OCI-LY1 (cell line): ENCODE measurements around the gene FKBP8.

Experiments used
- H2AFZ ChIP-seq: fragments of 200-600 bp; sonication (generic), shearing (Covaris generic); 2 replicates; pipeline ENCODE4 v1.6.0; 2014; ENCODE audit warnings: antibody characterized with exemption, mild to moderate bottlenecking, low read length
- H3F3A ChIP-seq: fragments of 200-600 bp; sonication (generic), shearing (Covaris generic); 2 replicates; pipeline ENCODE4 v1.6.0; 2014; ENCODE audit warnings: mild to moderate bottlenecking, antibody characterized with exemption, low read length, moderate library complexity; ENCODE audit not compliant: insufficient read depth
- H3K27ac ChIP-seq: fragments of 200-600 bp; sonication (generic); 2 replicates; pipeline ENCODE4 v1.5.1; 2014; ENCODE audit warnings: low read length, mixed run types, mild to moderate bottlenecking, low read depth; ENCODE audit not compliant: poor library complexity, severe bottlenecking
- H3K27me3 ChIP-seq: fragments of 200-600 bp; sonication (generic); 2 replicates; pipeline ENCODE4 v1.6.0; 2014; ENCODE audit warnings: antibody characterized with exemption, mild to moderate bottlenecking, low read length, moderate library complexity; ENCODE audit not compliant: insufficient read depth
- H3K36me3 ChIP-seq: fragments of 200-600 bp; sonication (generic); 2 replicates; pipeline ENCODE4 v1.6.1; 2014; ENCODE audit warnings: mild to moderate bottlenecking, antibody characterized with exemption, low read length, moderate library complexity, mixed read lengths; ENCODE audit not compliant: insufficient read depth
- H3K4me1 ChIP-seq: fragments of 200-600 bp; sonication (generic); 2 replicates; pipeline ENCODE4 v1.5.1; 2014; ENCODE audit warnings: mild to moderate bottlenecking, low read length, moderate library complexity; ENCODE audit not compliant: insufficient read depth, severe bottlenecking
- H3K4me2 ChIP-seq: fragments of 200-600 bp; sonication (generic), shearing (Covaris generic); 2 replicates; pipeline ENCODE4 v1.6.1; 2014; ENCODE audit warnings: low read length
- H3K4me3 ChIP-seq: fragments of 200-600 bp; sonication (generic); 2 replicates; pipeline ENCODE4 v1.5.1; 2014; ENCODE audit warnings: low read length, low read depth, mild to moderate bottlenecking, mixed read lengths; ENCODE audit not compliant: poor library complexity, severe bottlenecking
- H3K79me2 ChIP-seq: fragments of 200-600 bp; shearing (Covaris generic); 2 replicates; pipeline ENCODE4 v1.6.1; 2016; ENCODE audit warnings: mixed run types, low read length, mixed read lengths; ENCODE audit not compliant: insufficient read depth
- H3K9ac ChIP-seq: fragments of 200-600 bp; sonication (generic), shearing (Covaris generic); 2 replicates; pipeline ENCODE4 v1.6.1; 2014; ENCODE audit warnings: mild to moderate bottlenecking, low read length, mixed read lengths
- H3K9me2 ChIP-seq: fragments of 200-600 bp; sonication (generic), shearing (Covaris generic); 2 replicates; pipeline ENCODE4 v1.6.1; 2014; ENCODE audit warnings: low read depth, mild to moderate bottlenecking, low read length, mixed read lengths
- H3K9me3 ChIP-seq: fragments of 200-600 bp; shearing (Covaris generic); 2 replicates; pipeline ENCODE4 v1.6.1; 2014; ENCODE audit warnings: low read length, mixed read lengths
- H4K20me1 ChIP-seq: fragments of 200-600 bp; sonication (generic), shearing (Covaris generic); 2 replicates; pipeline ENCODE4 v1.6.0; 2016; ENCODE audit warnings: mild to moderate bottlenecking, low read length; ENCODE audit not compliant: insufficient read depth
- EZH2 ChIP-seq: fragments of 200-600 bp; sonication (generic), shearing (Covaris generic); IDR thresholded peaks from 2 replicates; pipeline ENCODE4 v1.8.0; 2017; ENCODE audit warnings: borderline replicate concordance, mixed run types, mild to moderate bottlenecking, antibody characterized with exemption, low read length, moderate library complexity, mixed read lengths
- TF ChIP-seq, protein P1 (sequence below): fragments of 200-600 bp; sonication (generic), shearing (Covaris generic); IDR thresholded peaks from 2 replicates; pipeline ENCODE4 v1.5.1; 2017; ENCODE audit warnings: mild to moderate bottlenecking, antibody characterized with exemption, low read length, moderate library complexity, mixed read lengths

Gene FKBP8

DNA sequence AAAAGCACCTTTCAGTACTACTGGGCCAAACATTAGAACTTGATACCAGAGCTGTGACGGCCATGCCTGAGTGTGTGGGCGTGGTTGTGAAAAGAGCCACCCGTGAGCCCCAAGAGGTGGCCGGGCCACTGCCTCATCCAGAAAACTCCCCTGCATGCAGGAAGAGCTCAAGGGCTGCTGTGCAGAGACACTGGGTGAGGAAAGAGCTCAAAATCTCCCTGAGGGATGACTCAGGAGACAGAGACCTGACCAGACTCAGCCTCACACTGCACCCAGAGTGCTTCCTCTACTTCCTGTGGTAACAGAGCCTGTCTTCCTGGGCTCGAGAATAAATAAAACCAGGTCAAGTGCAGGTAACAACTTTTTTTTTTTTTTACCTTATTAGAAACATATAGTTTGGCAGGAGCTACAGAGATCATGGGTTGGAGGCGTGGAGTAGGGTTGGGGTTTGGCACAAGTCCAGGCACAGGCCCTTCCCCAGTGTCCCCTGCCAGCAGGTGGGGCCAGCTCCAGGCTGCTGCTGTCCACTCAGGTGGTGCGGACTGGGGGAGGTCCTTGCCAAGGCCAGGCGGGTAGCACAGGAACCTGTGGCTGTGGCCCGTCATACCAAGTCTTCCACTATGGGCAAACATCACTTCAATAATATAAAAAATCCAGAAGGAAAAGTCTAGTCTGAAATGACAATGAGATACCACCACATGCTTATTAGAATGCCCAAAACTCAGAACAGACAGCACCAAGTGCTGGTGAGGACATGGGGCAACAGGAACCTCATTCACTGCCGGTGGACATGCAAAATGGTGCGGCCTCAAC is 47.0 kb downstream of the FKBP8 start:
- H3F3A ChIP-seq: no peaks in the 10 kb centered on the region
- no peaks in the 10 kb centered on the region; the same call in 1 of the 2 replicates for H4K20me1 ChIP-seq
- peaks cover 11% of the 10 kb centered on the region for H3K4me1 ChIP-seq
- no peaks in the 10 kb centered on the region for H3K27me3 ChIP-seq
- H2AFZ ChIP-seq: no peak overlapping the region
- TF ChIP-seq, protein P1, sequence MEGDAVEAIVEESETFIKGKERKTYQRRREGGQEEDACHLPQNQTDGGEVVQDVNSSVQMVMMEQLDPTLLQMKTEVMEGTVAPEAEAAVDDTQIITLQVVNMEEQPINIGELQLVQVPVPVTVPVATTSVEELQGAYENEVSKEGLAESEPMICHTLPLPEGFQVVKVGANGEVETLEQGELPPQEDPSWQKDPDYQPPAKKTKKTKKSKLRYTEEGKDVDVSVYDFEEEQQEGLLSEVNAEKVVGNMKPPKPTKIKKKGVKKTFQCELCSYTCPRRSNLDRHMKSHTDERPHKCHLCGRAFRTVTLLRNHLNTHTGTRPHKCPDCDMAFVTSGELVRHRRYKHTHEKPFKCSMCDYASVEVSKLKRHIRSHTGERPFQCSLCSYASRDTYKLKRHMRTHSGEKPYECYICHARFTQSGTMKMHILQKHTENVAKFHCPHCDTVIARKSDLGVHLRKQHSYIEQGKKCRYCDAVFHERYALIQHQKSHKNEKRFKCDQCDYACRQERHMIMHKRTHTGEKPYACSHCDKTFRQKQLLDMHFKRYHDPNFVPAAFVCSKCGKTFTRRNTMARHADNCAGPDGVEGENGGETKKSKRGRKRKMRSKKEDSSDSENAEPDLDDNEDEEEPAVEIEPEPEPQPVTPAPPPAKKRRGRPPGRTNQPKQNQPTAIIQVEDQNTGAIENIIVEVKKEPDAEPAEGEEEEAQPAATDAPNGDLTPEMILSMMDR: no peak
- TF ChIP-seq EZH2: no peak
- H3K36me3 ChIP-seq: no peaks in the 10 kb centered on the region
- H3K79me2 ChIP-seq: 0 out of 2 replicates have a peak, but pooled peaks cover 2% of the 10 kb centered on the region
- H3K4me3 ChIP-seq: no peak overlapping the region
- H3K9me2 ChIP-seq: no peaks in the 10 kb centered on the region
- H3K9ac ChIP-seq: no peak overlapping the region
- H3K27ac ChIP-seq: no peak overlapping the region
- no peak overlapping the region; the same call in 1 of the 2 replicates for H3K4me2 ChIP-seq
- H3K9me3 ChIP-seq: no peaks in the 10 kb centered on the region

DNA sequence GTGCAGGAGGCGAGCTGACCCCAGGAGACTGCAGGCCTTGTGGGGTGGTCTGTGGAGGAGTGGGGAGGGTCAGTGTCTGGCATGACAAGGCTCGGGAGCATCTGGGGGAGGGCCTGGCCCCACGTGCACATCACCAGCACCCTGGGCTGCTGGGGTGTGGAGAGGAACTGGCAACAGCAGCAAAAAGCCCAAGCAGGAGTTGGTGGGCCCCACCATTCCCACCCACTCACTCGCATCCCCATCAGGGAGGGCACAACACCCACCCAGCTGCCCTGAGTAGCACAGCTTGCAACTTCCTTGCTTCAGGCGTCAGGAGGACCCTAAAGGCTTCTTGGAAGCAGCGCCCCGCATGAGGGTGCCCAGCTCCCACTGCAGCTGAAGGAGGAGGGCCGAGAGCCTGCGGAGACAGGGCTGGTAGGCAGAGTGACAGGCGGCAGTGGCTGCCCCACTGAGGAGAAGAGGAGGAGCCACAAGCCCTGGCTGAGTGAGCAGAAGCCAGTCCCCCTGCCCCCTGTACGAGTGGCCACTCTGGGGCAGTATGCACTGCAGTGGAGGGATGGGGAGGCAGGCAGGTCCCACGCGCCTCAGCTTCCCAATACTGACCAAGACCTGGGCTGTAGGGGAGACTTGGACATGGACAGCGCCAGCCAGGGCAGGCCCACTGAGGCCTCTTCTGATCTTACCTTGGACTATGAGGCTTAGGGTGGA is 48.0 kb downstream of the FKBP8 start:
- Histone ChIP-seq H3K4me2 (no peak overlapping the region), H3K4me1 (peaks cover 11% of the 10 kb centered on the region), H3K36me3 (no peaks in the 10 kb centered on the region), H3K27ac (no peak overlapping the region), H3K9me3 (no peaks in the 10 kb centered on the region), H3K9me2 (no peaks in the 10 kb centered on the region), H4K20me1 (no peaks in the 10 kb centered on the region; the same call in 1 of the 2 replicates), H2AFZ (no peak overlapping the region), H3K79me2 (0 out of 2 replicates have a peak, but pooled peaks cover 2% of the 10 kb centered on the region), H3K9ac (no peak overlapping the region), H3K4me3 (no peak overlapping the region), H3F3A (no peaks in the 10 kb centered on the region), H3K27me3 (no peaks in the 10 kb centered on the region)
- TF ChIP-seq, protein P1: no peak
- no peak for TF ChIP-seq EZH2

DNA sequence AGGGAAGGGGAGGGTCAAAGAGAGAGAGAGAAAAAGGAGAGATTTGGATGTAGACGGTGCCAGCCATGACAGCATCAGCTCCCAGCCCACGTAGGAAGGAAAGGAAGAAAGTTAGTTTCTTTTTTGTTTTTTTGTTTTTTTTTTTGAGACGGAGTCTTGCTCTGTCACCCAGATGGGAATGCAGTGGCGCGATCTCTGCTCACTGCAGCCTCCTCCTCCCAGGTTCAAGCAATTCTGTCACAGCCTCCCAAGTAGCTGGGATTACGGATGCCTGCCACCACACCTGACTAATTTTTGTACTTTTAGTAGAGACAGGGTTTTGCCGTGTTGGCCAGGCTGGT is 49.1 kb downstream of the FKBP8 start:
- Histone ChIP-seq H3K4me1 (peaks cover 11% of the 10 kb centered on the region), H3F3A (no peaks in the 10 kb centered on the region), H3K36me3 (no peaks in the 10 kb centered on the region), H3K9me3 (no peaks in the 10 kb centered on the region), H3K4me2 (no peak overlapping the region), H3K9ac (no peak overlapping the region), H2AFZ (no peak overlapping the region), H3K27ac (no peak overlapping the region), H4K20me1 (no peaks in the 10 kb centered on the region; the same call in 1 of the 2 replicates), H3K27me3 (no peaks in the 10 kb centered on the region), H3K9me2 (no peaks in the 10 kb centered on the region), H3K4me3 (no peak overlapping the region), H3K79me2 (no peaks in the 10 kb centered on the region)
- TF ChIP-seq, protein P1: no peak
- TF ChIP-seq EZH2: no peak
